Globus pallidus (tissue), 1 donor: ENCODE measurements around the gene CTSZ.
"Not testable (repeated sequence)": the region's sequence is repeated elsewhere in the genome, so short reads cannot be mapped to it uniquely, and the experiment has no call there.

ENCODE experiments used
- DNase-seq: peaks from one replicate; pipeline ENCODE4 v3.0.0-alpha.2; 2015; ENCODE audit warnings: low spot score

CTSZ gene

GRCh38 chr20:59013031-59013951 is 6.2 kb upstream of the CTSZ start:
- no peak for DNase-seq

DNA sequence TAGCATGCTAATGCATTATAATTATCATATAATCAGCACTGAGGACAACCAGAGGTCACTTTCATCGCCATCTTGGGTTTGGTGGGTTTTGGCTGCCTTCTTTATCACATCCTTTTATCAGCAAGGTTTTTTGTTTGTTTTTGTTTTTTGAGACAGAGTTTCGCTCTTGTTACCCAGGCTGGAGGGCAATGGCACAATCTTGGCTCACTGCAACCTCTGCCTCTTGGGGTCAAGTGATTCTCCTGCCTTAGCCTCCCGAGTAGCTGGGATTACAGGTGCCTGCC is 4.8 kb upstream of the CTSZ start:
- DNase-seq: not testable (repeated sequence)

- DNase-seq: no peak
Measured at GRCh38 chr20:59010995-59011873, 4.2 kb upstream of the CTSZ start.

GRCh38 chr20:59010321-59010994 is 3.4 kb upstream of the CTSZ start:
- DNase-seq: no peak

DNA sequence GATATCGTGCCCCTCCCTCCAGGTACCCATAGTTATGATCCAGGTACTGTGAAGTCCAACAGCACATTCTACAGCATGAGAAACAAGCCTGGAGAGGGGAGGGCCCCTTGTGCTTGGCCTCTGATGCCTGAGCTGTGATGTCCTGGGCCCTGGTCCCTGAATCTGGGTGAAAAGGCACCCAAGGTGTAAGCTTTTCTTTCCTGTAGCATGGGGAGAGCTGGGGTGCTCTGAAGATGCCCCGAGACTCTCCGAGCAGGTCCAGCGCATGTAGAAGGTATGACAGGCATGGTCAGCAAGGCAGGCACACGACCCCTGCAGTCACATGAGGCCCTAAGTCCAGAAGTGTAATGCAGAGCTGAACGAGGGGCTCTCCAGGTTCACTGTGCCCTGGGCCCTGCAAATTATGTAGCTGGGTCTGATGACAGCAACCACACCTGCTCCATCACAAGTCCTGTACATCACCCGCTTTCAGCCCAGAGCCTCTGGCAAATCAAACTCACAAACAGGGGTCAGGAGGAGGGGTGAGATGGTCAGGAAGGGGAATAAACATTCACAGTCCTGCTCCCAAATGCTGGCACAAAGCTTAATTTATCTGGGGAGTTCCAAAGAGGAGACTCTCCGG is 1.8 kb upstream of the CTSZ start:
- no peak for DNase-seq

DNA sequence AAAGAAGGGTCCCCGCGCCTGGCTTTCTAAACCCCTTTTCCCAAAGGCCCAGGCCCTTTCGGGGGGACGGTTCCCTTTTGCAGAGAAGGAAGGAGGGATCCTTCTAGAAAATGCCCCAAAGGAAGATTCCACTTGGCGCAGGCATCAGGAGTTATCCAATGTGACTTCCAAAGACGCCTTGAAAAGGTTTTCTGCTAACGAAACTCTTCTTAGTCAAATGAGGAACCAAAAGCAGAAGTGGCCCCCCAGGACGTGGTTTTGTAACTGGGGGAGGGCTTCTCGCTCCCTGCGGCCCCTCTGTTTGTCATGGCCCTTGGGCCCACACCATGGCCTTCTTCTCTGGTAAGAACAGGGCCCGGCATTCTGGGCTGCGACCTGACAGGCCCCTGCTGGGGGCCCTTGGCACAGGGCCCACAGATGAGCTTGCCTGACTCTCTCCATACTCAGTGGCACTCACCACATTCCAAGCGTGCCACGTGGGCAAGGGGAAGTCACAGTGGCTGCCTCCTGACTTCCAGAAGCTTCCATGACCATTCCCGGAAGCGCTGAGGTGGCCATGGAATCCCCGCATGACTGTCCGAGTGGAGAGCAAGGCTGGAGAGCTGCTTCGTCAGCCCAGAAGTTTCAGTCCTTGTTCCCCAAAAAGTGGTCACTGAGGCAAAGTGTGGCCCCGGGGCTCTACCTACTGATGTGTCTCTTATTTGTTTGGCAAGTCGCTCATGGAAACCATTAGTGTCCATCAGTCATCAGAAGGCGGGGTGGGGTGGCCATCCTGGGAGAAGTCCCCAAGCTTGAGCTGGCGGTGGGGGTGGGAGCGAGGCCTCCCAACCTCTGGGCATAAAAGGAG is 834 bp upstream of the CTSZ start:
- DNase-seq: peak; percentile 44

GRCh38 chr20:59006167-59006863 is 739 bp downstream of the CTSZ start:
- DNase-seq: no peak

GRCh38 chr20:59005523-59006166 is 1.4 kb downstream of the CTSZ start:
- no peak for DNase-seq

DNA sequence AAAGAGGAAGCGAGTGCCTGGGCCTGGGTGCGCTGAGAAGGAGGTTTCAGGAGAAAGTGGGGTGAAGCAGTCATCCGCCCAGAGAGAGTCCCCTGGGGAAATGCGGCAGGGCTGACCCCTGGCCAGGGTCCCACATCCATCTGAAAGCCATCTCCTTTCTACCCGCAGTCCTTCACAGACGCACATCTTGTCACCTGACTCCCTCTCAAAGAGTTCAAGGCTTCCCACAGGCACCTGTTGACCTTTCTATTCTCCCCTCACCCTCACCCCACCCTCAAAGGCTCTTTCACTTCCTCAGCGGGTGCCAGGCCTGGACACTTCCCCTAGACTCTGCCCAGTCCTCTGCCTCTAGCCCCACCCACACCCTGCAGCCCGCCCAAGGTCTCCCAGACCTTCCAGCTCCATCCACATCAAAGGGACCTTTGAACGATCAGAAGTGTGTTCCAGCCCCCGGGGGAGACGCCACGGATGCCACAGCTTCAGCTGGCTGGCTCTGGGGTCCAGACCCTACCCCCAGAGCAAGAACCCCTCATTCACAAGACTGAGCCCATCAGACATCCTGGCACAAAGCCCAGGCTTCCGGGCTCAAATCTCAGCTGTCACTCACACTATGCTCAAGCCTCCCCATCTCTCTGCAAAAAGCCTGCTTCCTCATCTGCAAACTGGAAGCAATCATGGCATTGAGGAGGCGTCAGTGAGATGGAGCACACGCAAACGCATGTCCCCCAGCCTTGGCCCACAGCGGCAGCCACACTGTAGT is 2.1 kb downstream of the CTSZ start:
- DNase-seq: peak; percentile 51

- no peak for DNase-seq
Measured at GRCh38 chr20:59004493-59004762, 2.6 kb downstream of the CTSZ start.

DNA sequence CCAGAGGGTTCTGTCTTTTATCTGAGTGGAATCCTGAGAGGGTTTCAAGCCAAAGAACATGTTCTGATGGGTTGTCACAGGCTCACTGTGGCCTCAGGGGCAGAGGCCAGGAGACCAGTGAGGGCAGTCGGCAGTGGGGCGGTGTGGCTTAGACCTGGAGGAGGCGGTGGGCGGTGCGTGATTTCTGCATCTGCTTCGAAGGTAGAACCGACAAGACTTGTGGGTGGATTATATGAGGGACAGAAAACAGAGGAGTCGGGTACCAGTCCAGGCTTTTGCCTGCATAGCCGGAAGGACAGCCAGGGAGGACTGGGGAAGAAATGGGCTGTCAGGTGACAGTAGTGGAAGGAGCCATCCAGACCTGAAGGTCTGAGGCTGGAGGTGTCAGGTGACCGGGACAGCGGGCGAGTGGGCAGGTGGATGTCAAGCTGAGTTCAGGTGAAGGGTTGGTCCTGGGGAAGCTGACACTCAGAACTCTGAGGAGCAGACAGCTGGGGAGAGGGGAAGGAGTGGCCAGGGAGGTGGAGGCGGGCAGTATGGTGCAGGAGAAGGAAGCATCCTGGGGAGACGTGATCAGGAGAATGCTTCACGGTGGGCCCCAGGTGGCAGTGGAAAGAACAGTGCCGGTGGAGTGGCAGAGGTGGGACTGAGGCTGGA is 3.1 kb downstream of the CTSZ start:
- no peak for DNase-seq

GRCh38 chr20:59002874-59003399 is 4.1 kb downstream of the CTSZ start:
- DNase-seq: no peak

DNA sequence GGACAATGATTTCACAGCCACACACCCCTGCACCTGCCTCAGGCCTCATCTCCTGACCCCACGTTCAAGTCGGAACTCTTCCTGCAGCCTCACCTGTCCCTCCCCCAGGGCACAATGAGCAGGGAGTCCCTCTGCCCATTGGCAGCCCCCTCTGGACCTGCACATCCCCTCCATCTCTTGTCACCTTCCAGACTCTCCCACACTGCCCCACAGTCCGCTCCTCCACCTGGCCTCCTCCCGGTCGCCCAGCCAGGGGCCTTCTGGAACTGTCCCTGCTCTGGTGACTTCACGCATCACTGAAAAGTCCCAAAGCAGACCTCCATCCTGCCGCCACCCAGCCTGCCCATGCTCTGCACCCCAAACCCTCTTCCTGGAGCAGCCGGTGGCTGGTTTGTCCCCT is 4.7 kb downstream of the CTSZ start:
- no peak for DNase-seq

DNA sequence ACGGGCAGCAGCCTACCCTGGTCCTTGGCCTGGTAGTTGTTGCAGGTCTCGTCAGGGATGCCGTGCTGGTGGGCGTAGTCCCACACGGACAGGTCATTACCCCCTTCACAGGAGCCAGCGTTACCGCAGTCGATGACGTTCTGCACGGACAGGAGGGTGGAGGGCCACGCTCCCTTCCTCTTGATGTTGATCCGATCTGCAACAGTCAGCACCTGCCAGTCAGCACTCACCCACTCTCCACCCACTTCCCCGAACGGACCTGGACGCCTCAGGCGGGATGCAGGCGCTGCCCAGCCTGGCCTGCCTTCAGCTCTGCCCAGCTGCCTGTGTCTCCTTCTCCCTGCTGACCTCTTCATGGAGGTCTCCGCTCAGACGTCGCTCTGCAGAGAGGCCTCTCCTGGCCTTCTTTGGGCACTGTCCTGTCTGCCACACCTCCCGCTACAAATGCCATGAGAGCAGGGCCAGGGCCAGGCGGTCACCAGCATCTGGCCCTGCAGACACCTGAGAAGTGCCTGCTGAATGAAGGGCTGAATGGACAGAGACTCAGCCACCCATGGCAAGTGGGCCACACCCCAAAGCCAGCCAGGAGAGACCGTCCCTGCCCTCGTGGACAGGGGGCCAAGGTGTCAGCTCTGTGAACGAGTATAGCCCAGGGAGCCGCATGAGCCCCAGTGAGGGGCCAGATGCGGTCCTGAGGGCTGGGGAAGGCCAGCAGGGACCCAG is 5.4 kb downstream of the CTSZ start:
- DNase-seq: no peak

DNA sequence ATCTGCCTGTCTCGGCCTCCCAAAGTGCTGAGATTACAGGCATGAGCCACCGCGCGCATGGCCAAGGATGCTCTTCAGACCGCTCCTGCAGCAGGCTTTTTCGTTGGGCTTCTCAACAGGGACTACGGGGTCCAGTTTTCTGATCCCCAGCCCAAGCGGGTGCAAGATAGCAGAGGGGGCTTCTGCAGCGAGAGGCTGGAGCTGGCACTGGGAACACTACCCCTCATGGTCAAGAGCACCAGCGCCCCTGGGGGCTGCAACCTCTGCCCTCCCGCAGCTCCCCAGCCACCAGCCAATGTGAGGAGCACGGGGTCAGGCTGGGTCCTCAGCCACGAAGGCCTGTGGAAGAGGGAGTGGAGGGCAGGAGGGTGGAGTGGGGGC is 6.0 kb downstream of the CTSZ start:
- DNase-seq: no peak

DNA sequence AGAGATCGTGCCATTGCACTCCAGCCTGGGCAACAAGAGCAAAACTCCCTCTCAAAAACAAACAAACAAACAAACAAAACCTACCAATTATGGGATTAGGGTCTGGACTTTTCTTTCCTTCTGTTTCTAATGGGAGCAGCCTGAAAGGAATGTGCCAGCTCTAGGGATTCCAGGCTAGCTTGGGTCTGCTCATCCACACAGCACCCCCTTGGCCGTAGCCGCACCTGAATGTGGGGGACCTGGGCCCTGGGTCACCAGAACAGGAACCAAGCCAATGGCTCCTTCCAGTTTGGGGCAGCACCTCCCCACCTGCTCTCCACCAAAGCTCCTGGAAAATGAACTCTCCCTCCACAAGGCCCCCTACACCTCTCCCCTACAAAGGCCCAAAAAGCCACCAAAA is 6.7 kb downstream of the CTSZ start:
- DNase-seq: no peak

DNA sequence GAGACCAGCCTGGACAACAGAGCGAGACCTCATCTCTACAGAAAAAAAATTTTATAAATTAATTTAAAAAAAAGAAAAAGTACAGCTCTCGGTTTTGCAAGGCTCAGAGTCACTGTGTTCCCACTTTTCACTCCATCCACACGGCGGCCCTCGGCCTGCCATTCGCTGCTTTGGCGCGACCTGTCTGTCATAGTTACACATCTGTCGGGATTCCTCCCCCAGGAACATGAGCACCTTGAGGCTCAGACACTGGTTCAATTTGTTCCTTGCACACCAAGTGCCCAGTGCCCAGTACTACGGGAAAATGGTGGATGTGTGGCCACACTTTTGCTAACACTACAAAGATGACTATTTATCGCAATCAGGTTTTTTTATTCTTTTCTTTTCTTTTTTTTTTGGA is 8.4 kb downstream of the CTSZ start:
- DNase-seq: no peak

DNA sequence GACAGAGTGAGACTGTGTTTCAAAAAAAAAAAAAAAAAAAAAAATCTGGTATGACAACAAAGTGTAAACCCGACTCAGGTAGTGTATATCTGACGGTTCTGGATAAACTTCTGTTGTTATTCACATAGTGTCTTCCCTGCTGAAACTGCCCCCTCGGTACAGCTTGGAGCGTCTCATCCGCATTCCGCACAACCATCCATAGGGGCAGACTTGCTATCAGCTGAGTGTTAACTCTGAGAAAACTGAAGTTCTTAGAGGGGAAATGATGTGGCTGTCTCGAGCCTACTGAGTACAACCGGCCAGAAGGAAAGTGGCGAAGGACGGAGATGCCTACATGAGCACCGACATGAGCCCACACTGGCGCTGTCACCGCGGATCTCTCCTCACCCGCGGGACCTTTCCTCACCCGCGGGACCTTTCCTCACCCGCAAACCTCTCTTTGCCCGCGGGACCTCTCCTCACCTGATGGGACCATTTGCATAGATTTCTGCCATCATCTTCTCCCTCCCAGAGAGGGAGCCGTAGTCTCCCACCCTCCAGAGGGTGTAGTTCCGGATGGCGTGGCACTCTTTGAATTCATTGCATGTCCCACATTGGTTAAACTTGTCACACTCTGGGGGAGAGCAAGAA is 9.8 kb downstream of the CTSZ start:
- DNase-seq: no peak
